ENCODE measurements around the gene MPND. TPM values are rescaled to one million over a fixed set of nuclear protein-coding genes. Genes with fewer than 3 reads are reported as not detected.

Gene MPND
- total and polyA plus RNA-seq, 2 of the 13 experiments (the other 11 are each of a cell fraction or from before 2014, with no cell fraction given), result 10.8 to 15.8 TPM

DNA sequence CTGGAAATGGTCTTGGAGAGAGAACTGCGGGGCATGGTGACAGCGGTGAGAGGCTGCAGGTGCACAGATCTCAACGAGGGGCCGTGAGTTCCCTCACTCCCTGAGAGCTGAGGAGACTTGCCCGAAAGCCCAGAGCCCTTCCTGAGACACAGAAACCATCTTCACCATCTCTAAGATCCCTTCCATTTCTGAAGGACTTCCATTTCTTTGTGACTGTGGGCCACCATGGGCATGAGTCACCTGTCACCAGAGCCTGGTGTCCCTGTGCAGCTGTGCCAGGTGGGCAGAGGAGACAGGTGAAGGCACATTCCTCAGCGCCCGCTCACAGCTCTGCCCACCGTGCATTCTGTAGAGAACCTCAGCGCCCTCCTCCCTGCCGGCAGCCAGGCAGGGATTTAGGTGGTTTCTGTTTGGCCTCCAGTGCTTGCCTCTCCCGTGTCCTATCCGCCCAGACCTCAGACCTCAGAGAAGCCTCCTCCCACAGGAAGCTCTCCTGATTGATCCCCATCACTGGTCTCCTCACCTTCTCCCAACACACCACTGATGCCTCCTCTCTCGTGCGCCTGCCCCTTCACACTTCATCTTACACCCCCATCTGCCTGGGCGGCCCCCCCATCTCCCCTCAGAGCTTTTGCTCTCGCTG lies 32.8 kb downstream of the MPND start:
- H3K27ac ChIP-seq (ENCODE audit: extremely low read length, insufficient read depth, low read length), result peak overlapping the region; percentile 84
- H3K9ac ChIP-seq (ENCODE audit: insufficient read depth, low read depth, low read length), result no peak overlapping the region
- no peak for TF ChIP-seq GATA4 (IDR thresholded peaks at IDR 0.05; ENCODE audit: borderline replicate concordance, low read depth)
- no peak for TF ChIP-seq ZNF530 (CRISPR knock-in tag; IDR thresholded peaks at IDR 0.05; ENCODE audit: low read depth)
- TF ChIP-seq FIP1L1 (IDR thresholded peaks at IDR 0.05; ENCODE audit: borderline replicate concordance, insufficient read depth, low read depth, low read length), result 0 out of 2 replicates have a peak, but pooled peaks have one; percentile 1
- 0 out of 2 replicates have a peak, but pooled peaks have one; percentile 46 for TF ChIP-seq HNRNPL (IDR thresholded peaks at IDR 0.05; ENCODE audit: low read depth, low read length)
- POLR2A ChIA-PET, result interaction anchor here (0.9 to 4.8 kb wide), 13 partner anchors 9 to 109 kb away, joined by 3 to 64 read pairs (median 9); partner anchors contain the start of genes CHAF1A, HDGFL2 and MPND
- WGBS (ENCODE audit: low lambda C conversion rate), result 89% methylated on average over 8 of the region's 16 CpGs
- BruUV-seq (replicated peaks), result no TSS peak
- no peak for ATAC-seq
- no peaks in the 10 kb centered on the region for H3K9me3 ChIP-seq (ENCODE audit: low read length)
- peaks cover 6% of the 10 kb centered on the region; the same call in 1 of the 2 replicates for H4K20me1 ChIP-seq (ENCODE audit: insufficient read depth, low read length)
- no peak overlapping the region; a peak in 1 of 6 replicates for H3K4me3 ChIP-seq (replicated peaks in 1 of 3; ENCODE audit: insufficient read depth in 1 of 3, low read depth in 2 of 3, low read length in 3 of 3)
- peaks cover 71% of the 10 kb centered on the region for H3K79me2 ChIP-seq (ENCODE audit: insufficient read depth, low read length)
- in situ Hi-C loops (cut with HindIII; ENCODE audit: extremely low pct_ligation_motif_present, low pct_unique_long_range_greater_than_20kb), result no loop called here
- intact Hi-C loops (cut with micrococcal nuclease; ENCODE audit: unreplicated experiment), result no loop called here
- CTCF ChIA-PET (ENCODE audit: low intra/inter-chr PET ratio, low total read pairs), result interaction anchor here (3.1 kb wide), 1 partner anchor 25 kb away, joined by 27 read pairs; the partner anchor contains the start of genes CHAF1A and SH3GL1
- FAIRE-seq, result no peak
- no peak for DNase-seq (ENCODE audit: low spot score)
- H2AFZ ChIP-seq (ENCODE audit: low read length), result no peak overlapping the region
- H3K27me3 ChIP-seq (ENCODE audit: control insufficient read depth in 1 of 2, insufficient read depth in 2 of 2, low read length in 2 of 2), result no peaks in the 10 kb centered on the region
- peaks cover 42% of the 10 kb centered on the region for H3K4me1 ChIP-seq (ENCODE audit: insufficient read depth, low read length)
- H3K36me3 ChIP-seq (replicated peaks in 1 of 2; ENCODE audit: control insufficient read depth in 1 of 2, insufficient read depth in 2 of 2, low read length in 2 of 2), result peaks cover 4 to 26% of the 10 kb centered on the region in 2 experiments; a peak in 4 of 5 replicates
- peak overlapping the region; percentile 64 for H3K4me2 ChIP-seq (ENCODE audit: low read depth, low read length)

DNA sequence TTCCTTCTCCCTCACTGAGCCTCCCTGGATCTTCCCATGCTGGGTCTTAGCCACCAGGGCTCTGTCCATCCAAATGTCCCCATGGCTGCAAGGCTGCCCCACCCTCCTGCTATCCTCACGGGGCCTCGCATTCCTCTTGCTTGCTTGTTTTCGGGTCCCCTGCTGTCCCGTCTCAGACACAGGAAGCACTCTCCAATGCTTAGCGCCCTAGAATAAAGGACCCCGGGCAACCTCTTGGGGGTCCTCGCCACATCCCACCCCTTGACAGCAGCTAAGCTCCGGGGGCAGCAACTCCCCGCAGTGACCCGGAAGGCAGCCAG lies 33.3 kb downstream of the MPND start:
- Histone ChIP-seq H3K36me3 (replicated peaks in 1 of 2; ENCODE audit: control insufficient read depth in 1 of 2, insufficient read depth in 2 of 2, low read length in 2 of 2) (peaks cover 2 to 24% of the 10 kb centered on the region in 2 experiments; a peak in 4 of 5 replicates), H3K4me3 (replicated peaks in 1 of 3; ENCODE audit: insufficient read depth in 1 of 3, low read depth in 2 of 3, low read length in 3 of 3) (no peak overlapping the region), H3K9ac (ENCODE audit: insufficient read depth, low read depth, low read length) (no peak overlapping the region), H3K4me1 (ENCODE audit: insufficient read depth, low read length) (peaks cover 42% of the 10 kb centered on the region), H2AFZ (ENCODE audit: low read length) (no peak overlapping the region), H3K4me2 (ENCODE audit: low read depth, low read length) (no peak overlapping the region), H4K20me1 (ENCODE audit: insufficient read depth, low read length) (peaks cover 6% of the 10 kb centered on the region; the same call in 1 of the 2 replicates), H3K79me2 (ENCODE audit: insufficient read depth, low read length) (peaks cover 71% of the 10 kb centered on the region), H3K27ac (ENCODE audit: extremely low read length, insufficient read depth, low read length) (peak overlapping the region; percentile 84), H3K9me3 (ENCODE audit: low read length) (no peaks in the 10 kb centered on the region), H3K27me3 (ENCODE audit: control insufficient read depth in 1 of 2, insufficient read depth in 2 of 2, low read length in 2 of 2) (no peaks in the 10 kb centered on the region)
- POLR2A ChIA-PET, result interaction anchor here (1.2 to 4.8 kb wide), 3 partner anchors 15 to 34 kb away, joined by 3 to 64 read pairs (median 30); partner anchors contain the start of gene MPND
- 94% methylated on average over 10 of the region's 10 CpGs for WGBS (ENCODE audit: low lambda C conversion rate)
- in situ Hi-C loops (cut with HindIII; ENCODE audit: extremely low pct_ligation_motif_present, low pct_unique_long_range_greater_than_20kb) (no loop called here), intact Hi-C loops (cut with micrococcal nuclease; ENCODE audit: unreplicated experiment) (no loop called here)
- no peak for FAIRE-seq
- BruUV-seq (replicated peaks), result no TSS peak
- CTCF ChIA-PET (ENCODE audit: low intra/inter-chr PET ratio, low total read pairs), result interaction anchor here (3.1 kb wide), 1 partner anchor 24 kb away, joined by 27 read pairs; the partner anchor contains the start of genes CHAF1A and SH3GL1
- no peak for ATAC-seq
- DNase-seq (ENCODE audit: low spot score), result no peak
- TF ChIP-seq ISX (CRISPR knock-in tag; conservative IDR thresholded peaks at IDR 0.05) (no peak), CC2D1A (CRISPR knock-in tag; IDR thresholded peaks at IDR 0.05) (no peak), NFYC (CRISPR knock-in tag; IDR thresholded peaks at IDR 0.05) (no peak), RBM22 (optimal IDR thresholded peaks at IDR 0.05; ENCODE audit: low read length) (no peak), PAWR (CRISPR knock-in tag; IDR thresholded peaks at IDR 0.05; ENCODE audit: borderline replicate concordance) (no peak), AHR (CRISPR knock-in tag; IDR thresholded peaks at IDR 0.05) (no peak), BRD4 (CRISPR knock-in tag; IDR thresholded peaks at IDR 0.05) (no peak), NBN (conservative IDR thresholded peaks at IDR 0.05) (no peak), ZBTB3 (CRISPR knock-in tag; IDR thresholded peaks at IDR 0.05; ENCODE audit: borderline replicate concordance, low read depth) (no peak), NFE2L1 (CRISPR knock-in tag; IDR thresholded peaks at IDR 0.05; ENCODE audit: borderline replicate concordance) (no peak)
- TF ChIP-seq, protein P1, sequence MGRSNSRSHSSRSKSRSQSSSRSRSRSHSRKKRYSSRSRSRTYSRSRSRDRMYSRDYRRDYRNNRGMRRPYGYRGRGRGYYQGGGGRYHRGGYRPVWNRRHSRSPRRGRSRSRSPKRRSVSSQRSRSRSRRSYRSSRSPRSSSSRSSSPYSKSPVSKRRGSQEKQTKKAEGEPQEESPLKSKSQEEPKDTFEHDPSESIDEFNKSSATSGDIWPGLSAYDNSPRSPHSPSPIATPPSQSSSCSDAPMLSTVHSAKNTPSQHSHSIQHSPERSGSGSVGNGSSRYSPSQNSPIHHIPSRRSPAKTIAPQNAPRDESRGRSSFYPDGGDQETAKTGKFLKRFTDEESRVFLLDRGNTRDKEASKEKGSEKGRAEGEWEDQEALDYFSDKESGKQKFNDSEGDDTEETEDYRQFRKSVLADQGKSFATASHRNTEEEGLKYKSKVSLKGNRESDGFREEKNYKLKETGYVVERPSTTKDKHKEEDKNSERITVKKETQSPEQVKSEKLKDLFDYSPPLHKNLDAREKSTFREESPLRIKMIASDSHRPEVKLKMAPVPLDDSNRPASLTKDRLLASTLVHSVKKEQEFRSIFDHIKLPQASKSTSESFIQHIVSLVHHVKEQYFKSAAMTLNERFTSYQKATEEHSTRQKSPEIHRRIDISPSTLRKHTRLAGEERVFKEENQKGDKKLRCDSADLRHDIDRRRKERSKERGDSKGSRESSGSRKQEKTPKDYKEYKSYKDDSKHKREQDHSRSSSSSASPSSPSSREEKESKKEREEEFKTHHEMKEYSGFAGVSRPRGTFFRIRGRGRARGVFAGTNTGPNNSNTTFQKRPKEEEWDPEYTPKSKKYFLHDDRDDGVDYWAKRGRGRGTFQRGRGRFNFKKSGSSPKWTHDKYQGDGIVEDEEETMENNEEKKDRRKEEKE (IDR thresholded peaks at IDR 0.05), result no peak
- TF ChIP-seq, protein P2, sequence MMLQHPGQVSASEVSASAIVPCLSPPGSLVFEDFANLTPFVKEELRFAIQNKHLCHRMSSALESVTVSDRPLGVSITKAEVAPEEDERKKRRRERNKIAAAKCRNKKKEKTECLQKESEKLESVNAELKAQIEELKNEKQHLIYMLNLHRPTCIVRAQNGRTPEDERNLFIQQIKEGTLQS (CRISPR knock-in tag; IDR thresholded peaks at IDR 0.05), result no peak

Data from HepG2 (cell line).